HPDE6-E6E7 (cell line): ENCODE results near the gene TBX4.
A peak's percentile ranks its signal among the peaks of the same experiment; 100 is the strongest.

Experiments used
- DNase-seq: peaks from one replicate; pipeline ENCODE4 v3.0.0; 2011; ENCODE audit warnings: missing footprints; ENCODE audit errors: extremely low spot score

TBX4 gene

DNA sequence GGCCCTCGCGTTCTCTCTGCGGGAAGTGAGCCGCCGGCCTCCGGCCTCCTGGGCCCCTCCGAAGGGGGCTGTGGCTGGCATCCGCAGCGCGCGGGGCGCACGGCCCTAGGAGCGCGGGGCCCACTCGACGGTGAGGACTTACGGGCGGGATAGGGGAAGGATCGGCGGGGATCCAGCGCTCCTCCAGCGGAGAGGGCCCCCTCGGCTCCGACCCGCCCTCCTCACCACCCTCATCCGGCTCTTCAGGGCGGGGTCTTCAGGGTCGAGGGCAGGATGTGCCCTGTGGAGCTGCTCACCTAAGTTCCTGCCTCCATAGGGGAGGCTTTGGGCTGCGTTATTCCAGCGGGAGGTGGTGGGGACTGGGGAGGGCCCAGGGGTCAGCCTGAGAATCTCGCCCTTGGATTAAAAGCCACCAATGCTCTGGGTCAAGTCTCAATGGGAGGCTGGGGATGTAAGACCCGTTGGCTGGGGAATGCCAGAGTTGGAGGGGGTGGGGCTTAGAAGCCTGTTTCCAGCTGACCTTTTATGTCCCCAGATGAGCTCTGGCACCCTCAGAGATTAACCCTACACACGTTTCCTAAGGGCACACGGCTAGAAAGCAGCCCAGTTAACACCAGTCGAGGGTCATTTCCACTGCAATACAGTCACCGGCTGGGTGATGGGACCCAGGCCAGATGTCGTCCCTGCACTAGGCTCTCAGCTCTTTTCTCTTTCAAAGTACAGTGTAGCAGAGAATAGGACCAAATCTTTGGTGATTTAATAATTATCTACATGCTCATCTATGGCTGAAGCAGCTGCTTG lies 39.2 kb upstream of the TBX4 start:
- DNase-seq = no peak

GRCh38 chr17:61413661-61414126 lies 38.5 kb upstream of the TBX4 start:
- DNase-seq = no peak

GRCh38 chr17:61414141-61414935 lies 37.9 kb upstream of the TBX4 start:
- DNase-seq = no peak

DNA sequence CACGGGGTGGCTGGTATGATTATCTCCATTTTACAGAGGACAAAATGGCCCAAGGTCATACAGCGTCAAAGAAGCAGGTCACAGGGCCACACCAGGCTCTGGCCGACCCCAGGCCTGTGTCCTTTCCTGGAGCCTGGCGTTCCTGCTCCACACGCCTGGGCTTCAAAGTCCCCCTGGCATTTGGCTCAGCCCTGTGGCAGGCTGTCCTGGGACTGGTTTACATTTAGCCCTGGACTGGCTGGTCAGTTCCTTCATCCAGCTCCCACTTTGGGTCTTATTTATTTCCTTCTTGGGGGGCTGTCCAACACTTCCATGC lies 37.3 kb upstream of the TBX4 start:
- DNase-seq = no peak

DNA sequence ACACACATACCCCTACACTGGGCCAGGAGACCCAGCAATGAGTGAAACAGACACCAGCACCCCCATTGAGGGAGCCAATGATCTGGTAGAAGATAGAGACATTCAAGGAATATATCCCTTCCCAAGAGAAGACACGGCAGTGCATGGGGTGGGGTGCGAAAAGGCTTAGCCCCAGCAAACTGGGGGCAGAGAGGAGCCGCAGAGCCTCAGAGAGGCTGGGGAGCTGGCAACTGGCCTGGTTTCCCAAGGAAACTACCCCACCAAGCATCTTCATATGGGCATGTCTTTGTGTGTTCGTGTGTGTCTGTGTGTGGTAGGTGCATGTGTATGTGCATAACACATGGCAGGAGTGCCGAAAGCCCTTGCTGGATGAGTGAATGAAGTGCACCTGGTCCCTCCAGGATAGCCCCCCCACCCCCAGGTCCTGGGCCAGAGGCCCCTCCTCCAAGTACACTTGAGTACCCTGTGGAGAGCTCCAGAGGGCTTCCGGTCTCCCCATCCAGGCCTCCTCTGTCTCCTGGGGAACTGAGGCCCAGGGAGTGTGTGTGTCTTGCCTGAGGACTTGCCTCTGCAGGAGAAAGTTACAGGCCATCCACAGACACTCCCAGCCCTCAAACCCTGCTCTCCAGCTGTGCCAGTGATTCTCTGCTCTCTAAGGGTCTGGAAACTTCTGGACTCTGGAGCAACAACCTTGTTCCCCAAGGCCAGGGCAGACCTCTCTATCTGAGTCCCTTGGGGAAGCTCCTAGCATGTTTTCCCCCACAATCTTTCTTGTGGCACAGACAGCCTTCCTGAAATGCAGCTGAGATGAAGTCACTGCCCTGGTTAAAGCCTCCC lies 36.6 kb upstream of the TBX4 start:
- no peak for DNase-seq

- no peak for DNase-seq
Measured at GRCh38 chr17:61416211-61416539, 36.0 kb upstream of the TBX4 start.

- peak; percentile 77 for DNase-seq
Measured at GRCh38 chr17:61416540-61417363, 35.5 kb upstream of the TBX4 start.

DNA sequence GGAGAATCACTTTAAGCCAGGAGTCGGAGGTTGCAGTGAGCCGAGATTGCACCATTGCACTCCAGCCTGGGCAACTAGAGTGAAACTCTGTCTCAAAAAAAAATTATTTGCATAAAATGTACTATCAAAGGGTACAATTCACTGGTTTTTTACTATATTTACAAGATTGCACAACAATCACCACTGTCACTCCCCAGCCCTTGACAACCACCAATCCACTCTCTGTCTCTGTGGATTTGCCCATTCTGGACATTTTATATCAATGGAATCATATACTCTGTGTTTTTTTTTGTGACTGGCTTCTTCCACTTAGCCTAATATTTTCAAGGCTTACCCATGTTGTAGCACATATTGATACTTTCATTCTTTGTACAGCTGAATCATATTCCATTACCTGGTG lies 33.8 kb upstream of the TBX4 start:
- no peak for DNase-seq

DNA sequence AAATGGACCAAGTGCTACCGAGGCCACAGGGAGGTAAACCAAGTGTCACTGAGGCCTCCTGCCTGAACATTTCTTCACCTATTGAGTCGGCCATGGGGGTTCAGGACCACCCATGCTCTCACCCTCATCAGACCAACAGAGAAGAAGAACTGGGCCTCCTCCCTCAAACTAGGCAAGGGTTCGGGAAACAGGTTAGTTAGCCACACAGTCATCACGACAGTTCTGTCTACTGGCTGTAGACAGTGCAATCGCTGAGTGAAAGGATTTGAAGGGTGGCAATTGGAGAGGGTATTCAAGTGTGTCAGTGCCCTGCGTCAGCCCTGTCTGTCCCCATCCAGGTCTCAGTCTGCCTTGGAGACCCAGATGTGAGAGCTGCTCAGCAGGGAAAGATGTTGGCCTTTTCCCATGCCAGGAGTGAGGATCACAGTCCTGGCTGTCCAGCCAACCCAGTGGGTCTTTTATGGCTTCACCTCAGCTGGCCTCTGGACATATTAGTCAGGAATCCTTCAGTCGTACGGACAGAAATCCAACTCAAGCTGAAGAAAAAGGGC lies 32.7 kb upstream of the TBX4 start:
- DNase-seq = no peak

DNA sequence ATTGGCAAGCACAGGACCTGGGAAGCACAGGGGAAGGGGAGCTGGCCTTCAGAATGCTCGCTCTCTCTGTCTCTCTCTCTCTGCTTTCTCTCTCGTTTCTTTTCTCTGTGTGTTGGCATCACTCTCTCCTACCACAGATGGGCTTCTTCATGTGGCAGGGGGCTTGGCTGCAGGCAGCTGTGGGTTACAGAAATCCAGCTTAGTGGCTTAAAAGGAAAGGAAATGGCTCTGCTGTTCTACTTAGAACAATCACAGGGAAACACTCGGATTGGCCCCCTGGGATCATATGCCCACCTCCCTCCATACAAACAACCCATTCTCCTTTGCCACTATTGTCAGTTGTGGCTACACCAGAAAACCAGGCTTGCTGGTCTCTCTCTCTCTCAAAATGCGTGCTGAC lies 32.2 kb upstream of the TBX4 start:
- DNase-seq = no peak

DNA sequence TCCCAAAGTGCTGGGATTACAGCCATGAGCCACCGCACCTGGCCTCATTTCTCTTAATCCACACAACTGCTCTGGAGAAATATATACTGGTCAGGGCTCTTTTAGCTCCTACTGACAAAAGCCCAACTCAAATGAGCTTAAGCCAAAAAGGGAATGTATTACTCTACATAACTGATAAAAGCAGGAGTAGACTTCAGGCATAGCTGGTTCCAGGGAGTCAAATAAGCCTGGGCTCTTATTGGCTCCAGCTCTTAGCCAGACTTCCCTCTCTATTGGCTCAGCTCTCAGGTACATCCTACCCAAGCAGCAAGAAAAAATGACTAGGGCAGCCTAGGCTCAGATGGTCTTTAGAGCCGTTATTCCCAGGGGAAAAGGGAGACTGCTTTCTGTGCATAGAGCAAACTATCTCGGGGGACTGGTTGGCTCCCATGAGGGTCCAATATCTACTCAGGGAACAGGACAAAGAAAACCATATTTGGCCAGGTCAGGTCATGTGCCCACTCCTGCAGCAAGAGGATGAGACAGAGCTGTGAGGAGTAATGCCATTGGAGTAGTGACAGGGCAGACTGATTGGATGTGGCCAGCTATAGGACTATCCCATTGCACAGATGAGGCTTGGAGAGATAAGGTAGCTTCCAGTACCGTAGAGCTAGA lies 31.4 kb upstream of the TBX4 start:
- DNase-seq = no peak

GRCh38 chr17:61421460-61421859 lies 30.8 kb upstream of the TBX4 start:
- DNase-seq = no peak

- DNase-seq = no peak
Measured at GRCh38 chr17:61422116-61422799, 30.0 kb upstream of the TBX4 start.

GRCh38 chr17:61422869-61423268 lies 29.4 kb upstream of the TBX4 start:
- no peak for DNase-seq

DNA sequence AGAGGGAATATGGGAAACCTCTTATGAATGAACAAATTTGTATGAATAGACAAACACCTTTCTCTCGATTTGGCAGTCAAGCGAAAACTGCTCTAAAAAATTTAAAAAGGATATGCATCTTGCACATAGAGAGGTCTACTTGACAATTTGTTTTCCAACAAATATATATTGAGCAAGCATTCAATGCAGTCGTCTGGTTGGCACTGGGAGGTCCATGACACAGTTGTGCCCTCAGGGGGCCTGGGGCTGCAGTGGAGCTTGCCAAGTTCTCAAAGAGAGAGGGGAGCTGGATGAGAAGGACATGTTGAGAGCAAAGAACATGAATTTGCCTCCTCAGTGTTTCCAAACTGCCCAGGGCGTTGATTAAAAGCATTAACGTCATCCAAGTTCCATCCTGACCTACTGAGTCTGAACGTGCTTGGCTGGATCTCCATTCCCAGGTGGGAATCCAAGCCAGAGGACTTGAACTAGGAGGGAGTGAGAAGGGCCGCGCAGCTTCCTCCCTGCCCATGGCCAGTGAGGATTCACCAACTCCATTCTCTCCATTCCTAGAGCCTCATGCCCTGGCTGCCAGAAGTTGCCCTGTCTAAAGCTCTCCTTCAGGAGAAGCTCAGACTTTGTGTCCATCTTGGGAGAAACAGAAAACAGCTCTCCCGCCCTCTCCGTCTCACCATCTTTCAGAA lies 28.1 kb upstream of the TBX4 start:
- no peak for DNase-seq

DNA sequence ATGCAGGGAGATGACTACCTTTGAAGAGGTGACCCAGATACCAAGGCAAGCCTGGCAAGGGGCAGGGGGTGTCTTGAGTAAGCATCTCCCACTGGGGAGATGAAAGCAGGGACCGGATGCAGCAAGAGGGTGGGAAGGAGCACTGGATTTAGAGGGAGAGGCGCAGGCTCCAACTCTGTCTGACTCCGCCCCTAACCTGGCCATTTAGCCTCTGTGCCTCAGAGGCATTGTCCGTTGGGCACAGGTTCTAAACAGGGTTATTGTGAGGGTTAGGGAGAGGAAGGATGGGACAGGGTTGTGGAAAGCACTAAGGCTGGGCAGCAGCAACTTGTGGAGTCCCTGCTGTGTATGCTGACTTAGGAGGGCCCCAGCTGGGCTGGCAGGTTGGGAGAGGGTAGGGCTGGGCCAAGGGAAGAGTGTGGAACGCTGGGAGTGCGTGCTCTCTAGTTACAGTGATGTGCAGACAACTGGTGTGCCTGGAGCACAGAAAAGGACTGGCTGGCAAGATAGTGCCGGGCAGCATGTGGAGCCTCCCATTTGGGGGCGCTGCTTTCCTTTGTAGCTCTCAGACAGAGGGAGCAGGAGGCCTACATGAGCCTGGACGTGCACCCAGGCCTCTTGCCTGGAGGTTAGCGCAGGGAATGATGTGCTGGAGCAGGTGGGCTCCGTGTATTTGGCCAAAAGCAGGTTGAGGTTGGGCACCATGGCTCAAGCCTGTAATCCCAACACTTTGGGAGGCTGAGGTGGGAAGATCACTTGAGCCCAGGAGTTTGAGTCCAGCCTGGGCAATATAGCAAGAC lies 26.3 kb upstream of the TBX4 start:
- no peak for DNase-seq

DNA sequence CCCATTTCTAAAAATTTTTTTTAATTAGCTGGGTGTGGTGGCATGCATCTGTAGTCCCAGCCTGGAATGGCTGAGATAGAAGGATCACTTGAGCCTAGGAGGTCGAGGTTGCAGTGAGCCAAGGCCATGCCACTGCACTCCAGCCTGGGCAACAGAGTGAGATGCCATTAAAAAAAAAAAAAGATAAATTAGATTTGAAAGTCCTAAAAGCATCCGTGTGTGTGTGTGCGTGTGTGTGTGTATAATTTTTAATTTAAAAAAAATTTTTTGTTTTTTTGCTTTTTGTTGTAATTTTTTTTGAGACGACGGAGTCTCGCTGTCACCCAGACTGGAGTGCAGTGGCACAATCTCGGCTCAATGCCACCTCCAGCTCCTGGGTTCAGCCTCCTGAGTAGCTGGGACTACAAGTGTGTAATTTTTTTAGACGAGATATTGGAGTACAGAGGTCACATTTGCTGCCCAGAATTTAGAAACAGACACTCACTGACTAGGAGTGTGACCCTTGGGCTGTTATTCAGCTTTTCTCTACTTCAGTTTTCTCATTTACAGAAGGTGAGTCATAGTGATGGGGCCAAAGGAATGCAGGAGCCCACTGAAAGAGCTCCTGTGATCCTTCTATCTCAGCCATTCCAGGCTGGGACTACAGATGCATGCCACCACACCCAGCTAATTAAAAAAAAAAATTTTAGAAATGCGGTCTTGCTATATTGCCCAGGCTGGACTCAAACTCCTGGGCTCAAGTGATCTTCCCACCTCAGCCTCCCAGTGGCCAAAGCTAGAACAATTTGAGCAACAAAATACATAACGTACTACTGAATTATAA lies 25.5 kb upstream of the TBX4 start:
- DNase-seq = no peak

DNA sequence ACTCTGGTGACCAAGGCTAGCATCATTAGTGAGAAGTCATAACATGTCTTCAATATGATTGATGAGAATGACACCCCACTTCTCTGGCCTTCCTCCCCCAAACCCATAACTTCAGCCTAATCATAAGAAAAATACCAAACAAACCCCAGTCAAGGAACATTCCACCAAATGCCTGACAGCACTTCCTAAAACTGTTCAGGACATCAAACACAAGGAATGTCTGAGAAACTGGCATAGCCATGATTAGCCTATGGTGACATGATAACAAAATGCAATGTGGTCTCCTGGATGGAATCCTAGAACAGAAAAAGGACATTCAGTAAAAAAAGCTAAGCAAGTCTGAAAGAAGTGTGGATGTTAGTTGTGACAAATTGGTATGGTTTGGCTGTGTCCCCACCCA lies 24.7 kb upstream of the TBX4 start:
- DNase-seq = no peak
